ENCODE results near the gene RRP8.

The RRP8 gene

DNA sequence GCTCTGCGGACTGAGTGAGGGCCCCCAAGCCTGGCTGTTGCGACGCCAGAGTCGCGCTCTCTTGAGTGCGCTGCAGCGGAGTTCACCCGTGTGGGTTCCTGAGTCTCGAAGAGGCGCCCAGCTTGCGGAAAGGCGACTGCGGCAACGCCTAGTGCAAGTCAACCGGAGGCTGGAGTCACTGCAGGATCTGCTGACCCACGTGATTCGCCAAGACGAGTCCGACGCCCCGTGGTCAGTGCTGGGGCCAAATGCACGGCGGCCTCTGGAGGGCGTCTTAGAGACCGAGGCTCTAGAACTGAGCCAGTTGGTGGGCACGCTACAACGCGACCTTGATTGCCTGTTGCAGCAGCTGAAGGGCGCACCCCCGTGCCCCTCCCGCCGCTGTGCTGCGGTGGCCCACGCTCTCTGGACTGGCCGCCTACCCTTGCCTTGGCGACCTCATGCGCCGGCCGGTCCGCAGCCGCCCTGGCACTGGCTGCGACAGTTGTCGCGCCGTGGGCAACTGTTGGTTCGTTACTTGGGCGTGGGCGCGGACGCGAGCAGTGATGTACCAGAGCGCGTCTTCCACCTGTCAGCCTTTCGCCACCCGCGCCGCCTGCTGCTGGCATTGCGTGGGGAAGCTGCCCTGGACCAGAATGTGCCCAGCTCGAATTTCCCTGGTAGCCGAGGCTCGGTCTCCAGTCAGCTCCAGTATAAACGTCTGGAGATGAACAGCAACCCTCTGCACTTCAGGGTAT lies 32.6 kb downstream of the RRP8 start:
- H3K4me3 ChIP-seq (ENCODE audit: low read length), result no peak overlapping the region
- H3K9me3 ChIP-seq (replicated peaks; ENCODE audit: insufficient read depth, low read length), result no peaks in the 10 kb centered on the region
- no peaks in the 10 kb centered on the region for H3K79me2 ChIP-seq (ENCODE audit: low read length)
- no peak overlapping the region for H3K4me2 ChIP-seq (ENCODE audit: low read depth, low read length)
- H3K9me2 ChIP-seq (replicated peaks; ENCODE audit: insufficient read depth, low read length), result no peaks in the 10 kb centered on the region
- no peaks in the 10 kb centered on the region for H3F3A ChIP-seq (ENCODE audit: insufficient read depth, low read length)
- H3K27ac ChIP-seq (ENCODE audit: low read length), result no peak overlapping the region
- TF ChIP-seq EZH2phosphoT487 (IDR thresholded peaks at IDR 0.05; ENCODE audit: low read length), result no peak
- no peak for TF ChIP-seq CTCF (IDR thresholded peaks at IDR 0.05; ENCODE audit: low read length)
- H3K36me3 ChIP-seq (replicated peaks; ENCODE audit: insufficient read depth, low read length), result no peaks in the 10 kb centered on the region
- no peak overlapping the region for H2AFZ ChIP-seq (ENCODE audit: low read length)
- DNase-seq, result no peak
- 0 out of 2 replicates have a peak, but pooled peaks cover 9% of the 10 kb centered on the region for H3K4me1 ChIP-seq (ENCODE audit: low read length)
- H3K27me3 ChIP-seq (replicated peaks; ENCODE audit: insufficient read depth, low read length), result no peaks in the 10 kb centered on the region
- no peak overlapping the region for H3K9ac ChIP-seq (ENCODE audit: low read length)
- H4K20me1 ChIP-seq (ENCODE audit: insufficient read depth, low read length), result no peaks in the 10 kb centered on the region

DNA sequence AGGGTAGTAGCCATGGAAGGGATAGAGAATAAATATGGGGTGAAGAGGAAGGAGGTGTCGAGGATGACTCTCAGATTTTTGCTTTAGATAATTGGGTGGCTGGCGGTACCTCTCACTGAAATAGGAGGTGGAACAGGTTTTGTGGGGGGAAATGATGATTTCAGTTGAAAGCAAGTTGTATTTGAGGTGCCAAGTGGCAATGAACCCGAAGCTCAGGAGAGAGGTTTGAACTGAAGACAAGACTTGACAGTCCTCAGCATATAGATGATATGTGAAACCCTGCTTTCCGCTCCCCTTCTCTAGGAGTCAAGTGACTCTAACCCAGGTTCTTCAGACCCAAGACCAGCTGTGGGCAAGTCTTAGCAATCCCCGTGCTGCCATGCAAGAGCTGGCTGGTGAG lies 33.7 kb downstream of the RRP8 start:
- 0 out of 2 replicates have a peak, but pooled peaks cover 9% of the 10 kb centered on the region for H3K4me1 ChIP-seq (ENCODE audit: low read length)
- H3K4me2 ChIP-seq (ENCODE audit: low read depth, low read length), result no peak overlapping the region
- no peaks in the 10 kb centered on the region for H4K20me1 ChIP-seq (ENCODE audit: insufficient read depth, low read length)
- H3K27ac ChIP-seq (ENCODE audit: low read length), result no peak overlapping the region
- TF ChIP-seq EZH2phosphoT487 (IDR thresholded peaks at IDR 0.05; ENCODE audit: low read length), result no peak
- TF ChIP-seq EZH2 (optimal IDR thresholded peaks at IDR 0.05; ENCODE audit: low read depth, low read length), result no peak
- no peak for TF ChIP-seq CTCF (IDR thresholded peaks at IDR 0.05; ENCODE audit: low read length)
- H3K9me3 ChIP-seq (replicated peaks; ENCODE audit: insufficient read depth, low read length), result no peaks in the 10 kb centered on the region
- no peak overlapping the region for H3K4me3 ChIP-seq (ENCODE audit: low read length)
- H3K27me3 ChIP-seq (replicated peaks; ENCODE audit: insufficient read depth, low read length), result no peaks in the 10 kb centered on the region
- H3K79me2 ChIP-seq (ENCODE audit: low read length), result no peaks in the 10 kb centered on the region
- no peak overlapping the region for H2AFZ ChIP-seq (ENCODE audit: low read length)
- no peak for DNase-seq
- H3K9ac ChIP-seq (ENCODE audit: low read length), result no peak overlapping the region
- no peaks in the 10 kb centered on the region for H3F3A ChIP-seq (ENCODE audit: insufficient read depth, low read length)
- H3K9me2 ChIP-seq (replicated peaks; ENCODE audit: insufficient read depth, low read length), result no peaks in the 10 kb centered on the region
- H3K36me3 ChIP-seq (replicated peaks; ENCODE audit: insufficient read depth, low read length), result no peaks in the 10 kb centered on the region

- Histone ChIP-seq H4K20me1 (ENCODE audit: insufficient read depth, low read length) (no peaks in the 10 kb centered on the region), H2AFZ (ENCODE audit: low read length) (no peak overlapping the region), H3F3A (ENCODE audit: insufficient read depth, low read length) (no peaks in the 10 kb centered on the region), H3K79me2 (ENCODE audit: low read length) (no peaks in the 10 kb centered on the region), H3K9me2 (replicated peaks; ENCODE audit: insufficient read depth, low read length) (no peaks in the 10 kb centered on the region), H3K36me3 (replicated peaks; ENCODE audit: insufficient read depth, low read length) (no peaks in the 10 kb centered on the region), H3K4me1 (ENCODE audit: low read length) (0 out of 2 replicates have a peak, but pooled peaks cover 9% of the 10 kb centered on the region), H3K27ac (ENCODE audit: low read length) (no peak overlapping the region), H3K4me2 (ENCODE audit: low read depth, low read length) (no peak overlapping the region), H3K9me3 (replicated peaks; ENCODE audit: insufficient read depth, low read length) (no peaks in the 10 kb centered on the region), H3K4me3 (ENCODE audit: low read length) (no peak overlapping the region), H3K27me3 (replicated peaks; ENCODE audit: insufficient read depth, low read length) (no peaks in the 10 kb centered on the region), H3K9ac (ENCODE audit: low read length) (no peak overlapping the region)
- peak; percentile 26 for DNase-seq
- TF ChIP-seq EZH2phosphoT487 (IDR thresholded peaks at IDR 0.05; ENCODE audit: low read length), result no peak
- TF ChIP-seq EZH2 (optimal IDR thresholded peaks at IDR 0.05; ENCODE audit: low read depth, low read length), result no peak
- no peak for TF ChIP-seq CTCF (IDR thresholded peaks at IDR 0.05; ENCODE audit: low read length)
These were observed 35.1 kb downstream of the RRP8 start for GRCh38 chr11:6568191-6568918.

All from MM.1S (cell line).